GM21529 (cell line): Measurements from ENCODE around the gene TMEM151A.

Experiments used
- ATAC-seq: cut with Tn5 transposase; IDR thresholded peaks from one replicate; pipeline ENCODE4 v1.9.1; 2021; ENCODE audit not compliant: unreplicated experiment

The TMEM151A gene

GRCh38 chr11:66282468-66283455, 8.9 kb upstream of the TMEM151A start:
- ATAC-seq = peak; percentile 72

GRCh38 chr11:66283461-66284105, 8.1 kb upstream of the TMEM151A start:
- ATAC-seq = no peak

GRCh38 chr11:66284526-66285078, 7.1 kb upstream of the TMEM151A start:
- ATAC-seq = no peak

GRCh38 chr11:66285250-66285947, 6.3 kb upstream of the TMEM151A start:
- ATAC-seq = no peak

GRCh38 chr11:66286699-66287098, 5.0 kb upstream of the TMEM151A start:
- ATAC-seq = no peak

- no peak for ATAC-seq
These were observed 4.3 kb upstream of the TMEM151A start for GRCh38 chr11:66287211-66287888.

- no peak for ATAC-seq
These were observed 3.6 kb upstream of the TMEM151A start for GRCh38 chr11:66287889-66288670.

- peak; percentile 93 for ATAC-seq
These were observed 2.8 kb upstream of the TMEM151A start, which contains the start of gene YIF1A for GRCh38 chr11:66288671-66289547. Gene YIF1A, minus strand, starts transcription at chr11:66289143. Its CDS starts 158 bp downstream, at chr11:66288985.

- ATAC-seq = peak; percentile 26
These were observed 2.0 kb upstream of the TMEM151A start for GRCh38 chr11:66289548-66290329.

- no peak for ATAC-seq
These were observed 1.4 kb upstream of the TMEM151A start for GRCh38 chr11:66290330-66290621.

- no peak for ATAC-seq
These were observed 390 bp upstream of the TMEM151A start for GRCh38 chr11:66291303-66291705.

- no peak for ATAC-seq
These were observed 1.0 kb downstream of the TMEM151A start for GRCh38 chr11:66292543-66293332.

- ATAC-seq = no peak
These were observed 1.7 kb downstream of the TMEM151A start for GRCh38 chr11:66293352-66293751.

- no peak for ATAC-seq
These were observed 2.3 kb downstream of the TMEM151A start for GRCh38 chr11:66293777-66294625.

- ATAC-seq = no peak
These were observed 3.2 kb downstream of the TMEM151A start for GRCh38 chr11:66294626-66295620.
